ENCODE data around the gene EPC2.
"Not testable (repeated sequence)": the region's sequence is repeated elsewhere in the genome, so short reads cannot be mapped to it uniquely, and the experiment has no call there.

The EPC2 gene

DNA sequence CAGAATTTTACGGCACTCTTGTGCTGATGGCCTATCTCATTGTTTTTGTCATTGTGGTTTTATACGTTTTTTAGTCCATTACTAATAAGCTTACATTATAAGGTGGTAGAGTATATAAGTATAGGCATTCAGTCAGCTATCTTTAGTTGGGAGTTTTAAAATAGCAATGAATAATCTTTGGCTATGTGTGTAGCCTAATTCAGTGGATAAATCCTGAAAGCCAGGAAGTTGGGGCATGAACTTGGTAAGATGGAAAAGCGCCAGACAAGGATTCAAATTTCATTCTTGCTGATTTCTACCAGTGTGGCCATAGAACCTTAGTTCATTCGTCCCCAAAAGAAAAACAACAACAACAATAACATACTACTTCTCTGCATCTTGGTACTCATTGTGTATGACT is 31.2 kb downstream of the EPC2 start:
- H3K27ac ChIP-seq = no peak overlapping the region
- no peak for TF ChIP-seq ZFX (IDR thresholded peaks at IDR 0.05)
- TF ChIP-seq, protein P1, sequence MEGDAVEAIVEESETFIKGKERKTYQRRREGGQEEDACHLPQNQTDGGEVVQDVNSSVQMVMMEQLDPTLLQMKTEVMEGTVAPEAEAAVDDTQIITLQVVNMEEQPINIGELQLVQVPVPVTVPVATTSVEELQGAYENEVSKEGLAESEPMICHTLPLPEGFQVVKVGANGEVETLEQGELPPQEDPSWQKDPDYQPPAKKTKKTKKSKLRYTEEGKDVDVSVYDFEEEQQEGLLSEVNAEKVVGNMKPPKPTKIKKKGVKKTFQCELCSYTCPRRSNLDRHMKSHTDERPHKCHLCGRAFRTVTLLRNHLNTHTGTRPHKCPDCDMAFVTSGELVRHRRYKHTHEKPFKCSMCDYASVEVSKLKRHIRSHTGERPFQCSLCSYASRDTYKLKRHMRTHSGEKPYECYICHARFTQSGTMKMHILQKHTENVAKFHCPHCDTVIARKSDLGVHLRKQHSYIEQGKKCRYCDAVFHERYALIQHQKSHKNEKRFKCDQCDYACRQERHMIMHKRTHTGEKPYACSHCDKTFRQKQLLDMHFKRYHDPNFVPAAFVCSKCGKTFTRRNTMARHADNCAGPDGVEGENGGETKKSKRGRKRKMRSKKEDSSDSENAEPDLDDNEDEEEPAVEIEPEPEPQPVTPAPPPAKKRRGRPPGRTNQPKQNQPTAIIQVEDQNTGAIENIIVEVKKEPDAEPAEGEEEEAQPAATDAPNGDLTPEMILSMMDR (conservative IDR thresholded peaks at IDR 0.05) = no peak

DNA sequence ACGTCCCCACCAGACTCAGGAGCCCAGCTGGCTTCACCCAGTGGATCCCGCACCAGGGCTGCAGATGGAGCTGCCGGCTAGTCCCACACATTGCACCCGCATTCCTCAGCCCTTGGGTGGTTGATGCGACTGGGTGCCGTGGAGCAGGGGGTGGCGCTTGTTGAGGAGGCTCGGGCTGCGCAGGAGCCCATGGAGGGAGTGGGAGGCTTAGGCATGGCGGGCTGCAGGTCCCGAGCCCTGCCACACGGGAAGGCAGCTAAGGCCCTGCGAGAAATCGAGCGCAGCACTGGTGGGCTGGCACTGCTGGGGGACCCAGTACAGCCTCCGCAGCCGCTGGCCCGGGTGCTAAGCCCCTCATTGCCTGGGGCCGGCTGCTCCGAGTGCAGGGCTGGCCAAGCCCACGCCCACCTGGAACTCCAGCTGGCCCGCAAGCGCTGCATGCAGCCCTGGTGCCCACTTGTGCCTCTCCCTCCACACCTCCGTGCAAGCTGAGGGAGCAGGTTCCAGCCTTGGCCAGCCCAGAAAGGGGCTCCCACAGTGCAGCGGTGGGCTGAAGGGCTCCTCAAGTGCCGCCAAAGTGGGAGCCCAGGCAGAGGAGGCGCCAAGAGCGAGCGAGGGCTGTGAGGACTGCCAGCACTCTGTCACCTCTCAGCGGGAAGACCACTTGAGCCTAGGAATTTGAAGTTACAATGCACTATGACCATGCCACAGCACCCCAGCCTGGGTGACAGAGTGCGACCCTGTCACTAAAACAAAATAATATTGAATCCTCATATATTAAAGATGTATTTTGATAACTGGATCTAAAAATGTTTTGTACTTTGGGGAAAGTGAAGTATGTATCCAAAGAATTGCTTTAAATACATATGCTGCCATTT is 34.0 kb downstream of the EPC2 start:
- not testable (repeated sequence) for H3K27ac ChIP-seq

DNA sequence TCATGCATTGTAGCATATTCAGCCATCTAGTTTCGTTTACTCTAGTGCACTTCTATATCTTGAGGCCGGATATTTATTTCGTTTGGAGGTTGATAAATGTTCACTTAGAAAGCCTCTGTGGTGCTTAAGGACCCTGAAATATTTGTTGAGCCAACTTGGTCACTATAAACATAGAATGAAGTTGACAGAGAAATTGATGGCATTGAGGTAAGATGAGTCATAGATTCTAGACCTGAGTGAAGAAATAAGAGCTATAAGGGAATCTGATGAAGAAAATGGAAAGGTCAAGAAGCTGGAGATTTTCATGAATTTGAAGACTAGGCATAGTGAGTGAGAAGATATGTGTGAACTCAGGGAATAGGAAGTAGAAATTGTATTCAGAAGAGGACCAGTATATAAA is 35.9 kb downstream of the EPC2 start:
- H3K27ac ChIP-seq = no peak overlapping the region
- TF ChIP-seq, protein P1 (conservative IDR thresholded peaks at IDR 0.05) = no peak
- TF ChIP-seq ZFX (IDR thresholded peaks at IDR 0.05) = no peak

DNA sequence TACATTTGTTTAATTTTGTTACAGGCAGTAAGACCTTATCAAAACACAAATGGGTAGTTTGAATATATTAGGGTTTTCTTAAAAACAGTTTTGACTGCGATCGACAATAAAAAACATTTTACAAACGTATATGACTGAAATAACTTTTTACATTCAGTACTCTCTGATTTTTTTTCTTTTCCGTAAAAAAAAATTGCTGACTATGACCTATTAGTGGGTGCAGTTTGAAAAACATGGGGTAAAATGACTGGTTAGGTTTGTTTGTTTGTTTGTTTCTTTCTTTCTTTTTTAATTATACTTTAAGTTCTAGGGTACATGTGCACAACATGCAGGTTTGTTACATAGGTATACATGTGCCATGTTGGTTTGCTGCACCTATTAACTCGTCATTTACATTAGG is 36.9 kb downstream of the EPC2 start:
- no peak overlapping the region for H3K27ac ChIP-seq
- TF ChIP-seq, protein P1 (conservative IDR thresholded peaks at IDR 0.05) = no peak
- TF ChIP-seq ZFX (IDR thresholded peaks at IDR 0.05) = no peak

DNA sequence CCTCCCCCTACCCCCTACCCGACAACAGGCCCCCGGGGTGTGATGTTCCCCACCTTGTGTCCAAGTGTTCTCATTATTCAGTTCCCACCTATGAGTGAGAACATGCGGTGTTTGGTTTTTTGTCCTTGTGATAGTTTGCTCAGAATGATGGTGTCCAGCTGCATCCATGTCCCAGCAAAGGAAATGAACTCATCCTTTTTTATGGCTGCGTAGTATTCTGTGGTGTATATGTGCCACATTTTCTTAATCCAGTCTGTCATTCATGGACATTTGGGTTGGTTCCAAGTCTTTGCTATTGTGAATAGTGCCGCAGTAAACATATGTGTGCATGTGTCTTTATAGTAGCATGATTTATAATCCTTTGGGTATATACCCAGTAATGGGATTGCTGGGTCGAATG is 37.3 kb downstream of the EPC2 start:
- H3K27ac ChIP-seq = not testable (repeated sequence)

DNA sequence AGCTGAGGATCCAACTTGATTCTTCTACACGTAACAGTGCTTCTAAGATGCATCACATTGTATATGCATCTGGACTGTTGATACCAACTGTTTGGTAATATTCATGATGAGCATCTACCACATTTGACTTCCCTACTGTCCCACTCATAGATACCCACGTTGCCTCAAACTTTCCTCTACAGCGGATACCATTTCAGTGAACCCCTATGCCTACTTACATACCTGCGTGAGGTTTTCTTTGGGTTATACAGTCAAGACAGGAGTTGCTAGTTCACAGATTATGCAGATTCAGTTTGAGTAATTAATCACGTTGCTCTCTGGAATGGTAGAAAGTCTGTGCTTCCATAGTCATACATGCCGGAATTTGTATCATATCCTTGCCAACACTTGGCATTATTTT is 40.0 kb downstream of the EPC2 start:
- no peak overlapping the region for H3K27ac ChIP-seq
- TF ChIP-seq, protein P1 (conservative IDR thresholded peaks at IDR 0.05) = no peak
- TF ChIP-seq ZFX (IDR thresholded peaks at IDR 0.05) = no peak

DNA sequence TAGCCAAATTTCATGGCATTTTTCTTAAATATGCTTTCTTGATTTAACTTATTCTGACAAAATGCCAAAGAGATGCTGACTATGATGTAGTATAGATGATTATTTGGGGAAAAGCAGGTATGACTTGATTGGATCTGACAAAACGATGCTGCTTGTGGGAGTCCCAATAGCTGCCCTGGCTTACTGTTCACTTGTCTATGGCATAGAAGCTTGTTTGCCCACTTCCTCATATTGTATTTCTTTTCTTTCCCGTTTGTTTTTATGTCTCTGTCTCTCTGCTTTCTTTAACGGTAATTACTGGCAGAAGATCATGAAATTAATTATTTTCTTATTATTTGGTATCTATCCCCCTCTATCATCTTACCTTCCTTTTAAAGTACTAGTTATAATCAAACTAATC is 43.0 kb downstream of the EPC2 start:
- no peak overlapping the region for H3K27ac ChIP-seq
- TF ChIP-seq ZFX (IDR thresholded peaks at IDR 0.05) = no peak
- TF ChIP-seq, protein P1 (conservative IDR thresholded peaks at IDR 0.05) = no peak

DNA sequence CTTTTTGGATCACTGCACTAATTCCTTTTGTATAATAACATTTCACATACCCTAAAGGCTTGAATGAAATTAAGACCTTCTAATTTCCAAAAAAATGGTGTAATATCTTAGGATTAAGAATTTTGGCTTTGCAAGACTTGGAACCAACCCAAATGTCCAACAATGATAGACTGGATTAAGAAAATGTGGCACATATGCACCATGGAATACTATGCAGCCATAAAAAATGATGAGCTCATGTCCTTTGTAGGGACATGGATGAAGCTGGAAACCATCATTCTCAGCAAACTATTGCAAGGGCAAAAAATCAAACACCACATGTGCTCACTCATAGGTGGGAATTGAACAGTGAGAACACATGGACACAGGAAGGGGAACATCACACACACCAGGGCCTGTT is 43.5 kb downstream of the EPC2 start:
- H3K27ac ChIP-seq = not testable (repeated sequence)

DNA sequence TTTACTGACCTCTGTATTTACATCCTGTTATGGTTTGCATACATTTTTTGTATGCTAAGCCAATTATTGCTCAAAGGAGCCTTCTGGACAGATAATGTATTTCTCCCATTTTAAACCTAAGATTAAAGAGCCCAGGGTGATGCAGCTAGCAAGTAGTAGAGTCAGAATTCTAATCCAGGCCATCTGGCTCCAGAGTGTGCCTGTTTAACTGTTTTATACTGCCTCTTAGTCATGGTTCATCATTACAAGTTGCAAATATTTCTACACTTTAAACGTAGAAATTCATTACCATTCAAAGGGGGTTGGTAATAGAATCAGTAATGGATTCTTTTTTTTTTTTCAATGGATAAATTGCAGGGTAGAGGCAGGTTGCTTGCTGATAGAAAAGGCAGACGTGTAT is 52.4 kb downstream of the EPC2 start:
- H3K27ac ChIP-seq = no peak overlapping the region
- TF ChIP-seq, protein P1 (conservative IDR thresholded peaks at IDR 0.05) = no peak
- TF ChIP-seq ZFX (IDR thresholded peaks at IDR 0.05) = no peak

Measured in C4-2B (cell line).